ENCODE results near the gene ITGA11. TPM values are rescaled to one million over a fixed set of nuclear protein-coding genes. Genes with fewer than 3 reads are reported as not detected.

ITGA11 gene
- total and polyA plus RNA-seq, 2 donors from 2014 or later: 3.4 to 11.1 TPM

- H3K9ac ChIP-seq (ENCODE audit: low read length in 3 of 3): no peak overlapping the region
- peaks cover 0 to 7% (median 0%) of the 10 kb centered on the region in 3 donors for H3K9me3 ChIP-seq (ENCODE audit: control insufficient read depth in 2 of 3, insufficient read depth in 1 of 3, low read length in 3 of 3)
- H3K27me3 ChIP-seq (ENCODE audit: control insufficient read depth, insufficient read depth, low read length): no peaks in the 10 kb centered on the region
- TF ChIP-seq CTCF (IDR thresholded peaks at IDR 0.05; ENCODE audit: borderline replicate concordance, extremely low read depth, insufficient read depth): no peak
- H3K27ac ChIP-seq (ENCODE audit: low read depth in 2 of 2, low read length in 2 of 2): no peak overlapping the region
- DNase-seq (no peak), FAIRE-seq (no peak)
- no peaks in the 10 kb centered on the region for H3K36me3 ChIP-seq (ENCODE audit: control insufficient read depth in 2 of 3, insufficient read depth in 3 of 3, low read length in 3 of 3)
- no peak overlapping the region for H3K4me3 ChIP-seq (ENCODE audit: low read length in 3 of 3)
- no peaks in the 10 kb centered on the region for H3K4me1 ChIP-seq (ENCODE audit: control insufficient read depth in 2 of 3, insufficient read depth in 2 of 3, low read depth in 1 of 3, low read length in 3 of 3)
- intact Hi-C loops (cut with DNase I): no loop called here
Measured at GRCh38 chr15:68464448-68465090, 32.6 kb upstream of the ITGA11 start.

- H3K4me3 ChIP-seq (ENCODE audit: low read length in 3 of 3): no peak overlapping the region
- no peaks in the 10 kb centered on the region for H3K36me3 ChIP-seq (ENCODE audit: control insufficient read depth in 2 of 3, insufficient read depth in 3 of 3, low read length in 3 of 3)
- H3K27me3 ChIP-seq (ENCODE audit: control insufficient read depth, insufficient read depth, low read length): no peaks in the 10 kb centered on the region
- intact Hi-C loops (cut with DNase I): no loop called here
- peaks cover 0 to 7% (median 0%) of the 10 kb centered on the region in 3 donors for H3K9me3 ChIP-seq (ENCODE audit: control insufficient read depth in 2 of 3, insufficient read depth in 1 of 3, low read length in 3 of 3)
- DNase-seq (no peak), FAIRE-seq (no peak)
- H3K9ac ChIP-seq (ENCODE audit: low read length in 3 of 3): no peak overlapping the region
- TF ChIP-seq CTCF (IDR thresholded peaks at IDR 0.05; ENCODE audit: borderline replicate concordance, extremely low read depth, insufficient read depth): no peak
- H3K4me1 ChIP-seq (ENCODE audit: control insufficient read depth in 2 of 3, insufficient read depth in 2 of 3, low read depth in 1 of 3, low read length in 3 of 3): no peaks in the 10 kb centered on the region
- H3K27ac ChIP-seq (ENCODE audit: low read depth in 2 of 2, low read length in 2 of 2): no peak overlapping the region
Measured at GRCh38 chr15:68463996-68464395, 32.0 kb upstream of the ITGA11 start.

GRCh38 chr15:68463444-68463843, 31.5 kb upstream of the ITGA11 start:
- Histone ChIP-seq H3K4me1 (ENCODE audit: control insufficient read depth in 2 of 3, insufficient read depth in 2 of 3, low read depth in 1 of 3, low read length in 3 of 3) (no peaks in the 10 kb centered on the region), H3K27me3 (ENCODE audit: control insufficient read depth, insufficient read depth, low read length) (no peaks in the 10 kb centered on the region), H3K36me3 (ENCODE audit: control insufficient read depth in 2 of 3, insufficient read depth in 3 of 3, low read length in 3 of 3) (no peaks in the 10 kb centered on the region), H3K9me3 (ENCODE audit: control insufficient read depth in 2 of 3, insufficient read depth in 1 of 3, low read length in 3 of 3) (peaks cover 0 to 7% (median 0%) of the 10 kb centered on the region in 3 donors), H3K4me3 (ENCODE audit: low read length in 3 of 3) (no peak overlapping the region), H3K27ac (ENCODE audit: low read depth in 2 of 2, low read length in 2 of 2) (no peak overlapping the region), H3K9ac (ENCODE audit: low read length in 3 of 3) (no peak overlapping the region)
- intact Hi-C loops (cut with DNase I): no loop called here
- no peak for TF ChIP-seq CTCF (IDR thresholded peaks at IDR 0.05; ENCODE audit: borderline replicate concordance, extremely low read depth, insufficient read depth)
- DNase-seq (no peak), FAIRE-seq (no peak)

- Histone ChIP-seq H3K36me3 (ENCODE audit: control insufficient read depth in 2 of 3, insufficient read depth in 3 of 3, low read length in 3 of 3) (no peaks in the 10 kb centered on the region), H3K27me3 (ENCODE audit: control insufficient read depth, insufficient read depth, low read length) (no peaks in the 10 kb centered on the region), H3K9me3 (ENCODE audit: control insufficient read depth in 2 of 3, insufficient read depth in 1 of 3, low read length in 3 of 3) (peaks cover 0 to 3% (median 0%) of the 10 kb centered on the region in 3 donors), H3K4me1 (ENCODE audit: control insufficient read depth in 2 of 3, insufficient read depth in 2 of 3, low read depth in 1 of 3, low read length in 3 of 3) (no peaks in the 10 kb centered on the region), H3K9ac (ENCODE audit: low read length in 3 of 3) (no peak overlapping the region), H3K4me3 (ENCODE audit: low read length in 3 of 3) (no peak overlapping the region), H3K27ac (ENCODE audit: low read depth in 2 of 2, low read length in 2 of 2) (no peak overlapping the region)
- FAIRE-seq (no peak), DNase-seq (no peak)
- intact Hi-C loops (cut with DNase I): no loop called here
- TF ChIP-seq CTCF (IDR thresholded peaks at IDR 0.05; ENCODE audit: borderline replicate concordance, extremely low read depth, insufficient read depth): no peak
Measured at GRCh38 chr15:68460166-68460565, 28.2 kb upstream of the ITGA11 start.

All from kidney (tissue), 14 donors.